ENCODE data around the gene ZSCAN29. TPM values are rescaled to one million over a fixed set of nuclear protein-coding genes. Genes with fewer than 3 reads are reported as not detected.

ZSCAN29 gene
- total RNA-seq, 1 donor from 2014 or later: 18.2 TPM

DNA sequence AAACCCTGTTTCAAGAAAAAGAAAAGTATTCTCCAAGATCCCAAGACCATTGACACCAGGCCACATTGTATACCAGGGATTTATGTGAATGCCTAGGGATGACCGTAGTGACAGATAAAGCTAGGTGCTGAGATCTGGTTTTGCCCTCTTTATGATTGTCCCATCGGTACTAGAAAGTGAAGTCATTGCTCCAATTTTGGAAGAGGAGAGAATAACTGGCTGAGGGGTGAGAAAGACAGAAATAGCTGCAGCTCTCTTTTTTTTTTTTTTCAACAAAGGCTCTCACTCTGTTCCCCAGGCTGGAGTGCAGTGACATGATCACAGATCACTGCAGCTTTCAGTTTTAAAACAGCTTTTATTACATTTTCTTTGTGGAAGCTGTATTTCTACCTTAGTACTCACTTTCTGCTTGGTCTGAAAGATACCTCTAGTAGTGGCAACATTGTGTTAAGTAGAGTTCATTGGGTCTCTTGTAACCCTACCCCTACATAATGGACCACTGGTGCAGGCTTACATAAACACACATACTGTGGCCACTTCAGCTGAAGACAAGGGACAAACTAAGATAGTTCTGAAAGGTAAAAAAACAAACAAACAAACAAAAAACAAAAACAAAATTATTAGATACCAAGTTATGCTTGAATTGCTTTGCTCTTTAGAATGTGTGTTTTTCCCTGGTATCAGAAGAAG, 18.0 kb downstream of the ZSCAN29 start:
- TF ChIP-seq, protein P1, sequence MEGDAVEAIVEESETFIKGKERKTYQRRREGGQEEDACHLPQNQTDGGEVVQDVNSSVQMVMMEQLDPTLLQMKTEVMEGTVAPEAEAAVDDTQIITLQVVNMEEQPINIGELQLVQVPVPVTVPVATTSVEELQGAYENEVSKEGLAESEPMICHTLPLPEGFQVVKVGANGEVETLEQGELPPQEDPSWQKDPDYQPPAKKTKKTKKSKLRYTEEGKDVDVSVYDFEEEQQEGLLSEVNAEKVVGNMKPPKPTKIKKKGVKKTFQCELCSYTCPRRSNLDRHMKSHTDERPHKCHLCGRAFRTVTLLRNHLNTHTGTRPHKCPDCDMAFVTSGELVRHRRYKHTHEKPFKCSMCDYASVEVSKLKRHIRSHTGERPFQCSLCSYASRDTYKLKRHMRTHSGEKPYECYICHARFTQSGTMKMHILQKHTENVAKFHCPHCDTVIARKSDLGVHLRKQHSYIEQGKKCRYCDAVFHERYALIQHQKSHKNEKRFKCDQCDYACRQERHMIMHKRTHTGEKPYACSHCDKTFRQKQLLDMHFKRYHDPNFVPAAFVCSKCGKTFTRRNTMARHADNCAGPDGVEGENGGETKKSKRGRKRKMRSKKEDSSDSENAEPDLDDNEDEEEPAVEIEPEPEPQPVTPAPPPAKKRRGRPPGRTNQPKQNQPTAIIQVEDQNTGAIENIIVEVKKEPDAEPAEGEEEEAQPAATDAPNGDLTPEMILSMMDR (IDR thresholded peaks at IDR 0.05): no peak
- TF ChIP-seq POLR2A (IDR thresholded peaks at IDR 0.05): no peak
- TF ChIP-seq POLR2AphosphoS5 (IDR thresholded peaks at IDR 0.05; ENCODE audit: insufficient read depth in 1 of 2, low read depth in 1 of 2): no peak
- Histone ChIP-seq H3K27me3 (no peaks in the 10 kb centered on the region), H3K36me3 (peaks cover 0 to 14% of the 10 kb centered on the region in 2 donors), H3K4me3 (no peak overlapping the region), H3K27ac (no peak overlapping the region), H3K4me1 (no peaks in the 10 kb centered on the region), H3K9me3 (no peaks in the 10 kb centered on the region)
- intact Hi-C loops (cut with DNase I): no loop called here
- DNase-seq (ENCODE audit: extremely low spot score in 2 of 2): no peak

DNA sequence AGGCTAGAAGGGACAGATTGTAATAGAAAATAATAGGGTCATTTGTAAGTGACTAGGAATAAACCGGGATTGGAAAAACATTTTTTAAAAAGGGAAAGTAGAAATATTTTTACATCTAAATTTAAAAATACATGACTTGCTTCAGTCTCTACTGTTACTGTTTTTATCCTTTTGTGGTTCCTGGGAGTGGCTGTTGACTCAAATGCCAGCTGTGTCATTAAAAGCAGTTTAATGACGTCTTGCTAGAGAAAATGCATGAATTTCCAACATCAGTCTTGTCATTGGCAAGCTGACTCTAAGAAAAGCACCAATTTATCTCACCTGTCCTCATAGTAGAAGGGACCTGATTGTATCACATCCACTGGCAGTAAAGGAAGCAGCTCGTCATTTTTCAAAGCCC, 23.7 kb downstream of the ZSCAN29 start:
- intact Hi-C loops (cut with DNase I): no loop called here
- no peak for DNase-seq (ENCODE audit: extremely low spot score in 2 of 2)
- Histone ChIP-seq H3K4me3 (no peak overlapping the region), H3K4me1 (no peaks in the 10 kb centered on the region), H3K27ac (no peak overlapping the region), H3K36me3 (peaks cover 0 to 9% of the 10 kb centered on the region in 2 donors), H3K27me3 (no peaks in the 10 kb centered on the region), H3K9me3 (no peaks in the 10 kb centered on the region)
- TF ChIP-seq POLR2A (IDR thresholded peaks at IDR 0.05) (no peak), POLR2AphosphoS5 (IDR thresholded peaks at IDR 0.05; ENCODE audit: insufficient read depth in 1 of 2, low read depth in 1 of 2) (no peak)
- TF ChIP-seq, protein P1 (IDR thresholded peaks at IDR 0.05): no peak

DNA sequence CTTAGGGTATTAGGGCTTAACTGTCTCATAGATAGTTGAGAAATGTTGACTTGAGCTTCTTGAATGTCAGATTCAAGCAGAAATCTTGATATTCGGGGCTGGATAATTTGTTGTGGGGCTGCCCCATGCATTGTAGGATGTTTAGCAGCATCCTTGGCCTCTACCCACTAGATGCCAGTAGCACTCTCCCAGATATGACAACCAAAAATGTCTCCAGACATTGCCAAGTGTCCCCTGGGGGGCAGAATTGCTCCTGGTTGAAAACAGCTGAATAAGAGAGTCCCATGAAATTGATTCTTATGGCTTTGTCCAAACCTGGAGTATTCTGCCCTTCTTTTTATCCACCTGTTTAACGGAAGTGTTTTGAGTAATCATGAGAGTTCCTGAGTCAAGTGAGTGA, 24.5 kb downstream of the ZSCAN29 start:
- H3K4me3 ChIP-seq: no peak overlapping the region
- H3K36me3 ChIP-seq: peaks cover 0 to 9% of the 10 kb centered on the region in 2 donors
- no peak overlapping the region for H3K27ac ChIP-seq
- H3K27me3 ChIP-seq: no peaks in the 10 kb centered on the region
- no peaks in the 10 kb centered on the region for H3K4me1 ChIP-seq
- intact Hi-C loops (cut with DNase I): no loop called here
- TF ChIP-seq POLR2AphosphoS5 (IDR thresholded peaks at IDR 0.05; ENCODE audit: insufficient read depth in 1 of 2, low read depth in 1 of 2): no peak
- TF ChIP-seq, protein P1 (IDR thresholded peaks at IDR 0.05): no peak
- no peak for TF ChIP-seq POLR2A (IDR thresholded peaks at IDR 0.05)
- no peak for DNase-seq (ENCODE audit: extremely low spot score in 2 of 2)
- no peaks in the 10 kb centered on the region for H3K9me3 ChIP-seq

DNA sequence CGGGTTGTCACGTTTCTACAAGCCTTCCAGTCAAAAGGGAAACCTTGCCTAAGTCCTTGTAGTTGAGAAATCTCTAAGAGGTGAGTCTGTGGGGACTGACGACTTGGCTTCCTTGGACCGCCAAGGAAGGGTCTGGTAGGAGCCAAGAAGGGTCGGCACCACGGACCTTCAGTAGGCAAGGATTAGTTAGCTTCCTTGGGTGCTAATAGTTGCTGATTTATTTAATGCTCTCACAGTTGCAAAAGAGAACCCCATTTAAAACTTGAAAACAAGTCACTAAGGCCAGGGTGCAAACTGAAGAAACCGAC, 40.1 kb downstream of the ZSCAN29 start:
- H3K36me3 ChIP-seq: peaks cover 0 to 4% of the 10 kb centered on the region in 2 donors
- no peaks in the 10 kb centered on the region for H3K9me3 ChIP-seq
- H3K27me3 ChIP-seq: no peaks in the 10 kb centered on the region
- peaks cover 22% of the 10 kb centered on the region for H3K4me1 ChIP-seq
- TF ChIP-seq POLR2AphosphoS5 (IDR thresholded peaks at IDR 0.05; ENCODE audit: insufficient read depth in 1 of 2, low read depth in 1 of 2) (no peak), POLR2A (IDR thresholded peaks at IDR 0.05) (no peak)
- TF ChIP-seq, protein P1 (IDR thresholded peaks at IDR 0.05): no peak
- DNase-seq (ENCODE audit: extremely low spot score in 2 of 2): no peak
- H3K4me3 ChIP-seq: peak overlapping the region; percentile 60 to 93
- peak overlapping the region; percentile 92 for H3K27ac ChIP-seq
- intact Hi-C loops (cut with DNase I): no loop called here

DNA sequence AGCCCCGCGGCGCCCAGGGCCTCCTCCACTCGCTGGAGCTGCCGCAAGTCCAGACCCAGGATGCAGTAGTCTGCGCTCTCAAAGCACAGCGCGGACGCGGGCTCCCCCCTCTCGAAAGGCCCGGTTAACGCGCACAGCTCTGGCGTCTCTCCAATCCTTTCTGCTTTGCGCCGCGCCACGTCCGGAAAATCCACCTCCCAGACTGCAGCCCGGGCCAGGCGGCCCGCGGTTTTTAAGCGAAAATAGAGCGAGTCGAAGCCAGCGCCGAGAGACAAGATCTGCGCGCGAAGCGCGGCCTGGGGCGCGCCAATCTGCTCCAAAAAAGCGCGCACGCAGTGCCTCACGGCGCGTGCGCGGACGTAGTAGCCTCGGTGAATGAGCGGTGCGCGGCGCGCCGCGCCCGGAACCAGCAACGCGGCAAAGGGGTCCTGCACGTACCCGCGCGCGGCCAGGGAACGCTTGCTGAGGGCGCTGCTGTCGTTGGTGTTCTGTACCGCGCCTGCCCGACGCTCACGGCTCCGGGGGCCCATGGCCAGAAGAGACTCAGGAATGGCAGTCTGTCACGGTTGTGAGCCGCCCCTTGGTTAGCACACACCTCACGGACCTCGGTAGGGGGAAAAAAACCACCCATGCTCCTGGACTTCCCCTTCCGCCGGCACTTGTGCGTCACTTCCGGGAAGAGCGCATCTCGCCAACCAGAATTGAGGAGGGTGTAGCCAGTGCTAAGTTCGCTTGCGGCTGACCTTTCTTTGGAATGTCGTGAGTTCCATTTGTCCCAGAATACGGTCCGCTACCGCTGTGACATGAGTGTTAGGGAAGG, 40.7 kb downstream of the ZSCAN29 start, which contains the start of gene LCMT2:
Gene LCMT2 (minus strand): TSS at position 614 of the 820 bp plus-strand sequence. CDS start 84 bp downstream, at position 530.
- DNase-seq (ENCODE audit: extremely low spot score in 2 of 2): no peak
- Histone ChIP-seq H3K36me3 (peaks cover 0 to 4% of the 10 kb centered on the region in 2 donors), H3K27ac (peak within 1 kb of the TSS; percentile 92), H3K9me3 (no peaks in the 10 kb centered on the region), H3K4me3 (peak within 1 kb of the TSS; percentile 60 to 93), H3K4me1 (peaks cover 22% of the 10 kb centered on the region), H3K27me3 (no peaks in the 10 kb centered on the region)
- intact Hi-C loops (cut with DNase I): no loop called here
- TF ChIP-seq POLR2A (IDR thresholded peaks at IDR 0.05) (peak in 1 of 2 donors; percentile 39), POLR2AphosphoS5 (IDR thresholded peaks at IDR 0.05; ENCODE audit: insufficient read depth in 1 of 2, low read depth in 1 of 2) (peak; percentile 71 to 89)
- TF ChIP-seq, protein P1 (IDR thresholded peaks at IDR 0.05): no peak
